Daoy (cell line): ENCODE measurements around the gene WDR5B. TPM values are rescaled to one million over a fixed set of nuclear protein-coding genes. Genes with fewer than 3 reads are reported as not detected.
"Not testable (repeated sequence)": the region's sequence is repeated elsewhere in the genome, so short reads cannot be mapped to it uniquely, and the experiment has no call there.

ENCODE experiments used
- DNase-seq: peaks from one replicate; pipeline ENCODE4 v3.0.0-alpha.2; 2015; ENCODE audit warnings: low read depth
- total RNA-seq: library from RNA; depleted of rRNA; stranded (reverse); fragments of >200 nt; shearing (Covaris generic); gene quantifications from 2 replicates; pipeline ENCODE4 v1.2.3, GENCODE V29; 2014; rRNA removed

Gene WDR5B
- 6.2 and 6.5 TPM in 2 replicates for total RNA-seq

GRCh38 chr3:122415762-122416654, at the start of gene WDR5B:
WDR5B (minus strand) TSS chr3:122416062; CDS start chr3:122415528, 534 bp downstream.
- DNase-seq = peak; percentile 98

- DNase-seq = no peak
These were observed 48.8 kb upstream of the WDR5B start for GRCh38 chr3:122464659-122465058.

- DNase-seq = no peak
These were observed 46.5 kb upstream of the WDR5B start for GRCh38 chr3:122462406-122462805.

- DNase-seq = no peak
These were observed 45.9 kb upstream of the WDR5B start for GRCh38 chr3:122461806-122462205.

- DNase-seq = peak; percentile 40
These were observed 43.1 kb upstream of the WDR5B start for GRCh38 chr3:122458992-122459391.

GRCh38 chr3:122457706-122458105, 41.8 kb upstream of the WDR5B start:
- DNase-seq = no peak

- no peak for DNase-seq
These were observed 40.2 kb upstream of the WDR5B start for GRCh38 chr3:122456074-122456473.

GRCh38 chr3:122451371-122451770, 35.5 kb upstream of the WDR5B start:
- no peak for DNase-seq

- not testable (repeated sequence) for DNase-seq
These were observed 32.4 kb upstream of the WDR5B start for GRCh38 chr3:122448218-122448617.

GRCh38 chr3:122444491-122444887, 28.6 kb upstream of the WDR5B start:
- not testable (repeated sequence) for DNase-seq

GRCh38 chr3:122443762-122444490, 28.1 kb upstream of the WDR5B start:
- not testable (repeated sequence) for DNase-seq

- DNase-seq = no peak
These were observed 27.2 kb upstream of the WDR5B start for GRCh38 chr3:122443090-122443489.

GRCh38 chr3:122435950-122436349, 20.1 kb upstream of the WDR5B start:
- DNase-seq = no peak

GRCh38 chr3:122430371-122430770, 14.5 kb upstream of the WDR5B start:
- DNase-seq = no peak

- no peak for DNase-seq
These were observed 12.1 kb upstream of the WDR5B start for GRCh38 chr3:122427857-122428471.

GRCh38 chr3:122421836-122422235, 6.0 kb upstream of the WDR5B start:
- DNase-seq = no peak

- DNase-seq = no peak
These were observed 5.2 kb upstream of the WDR5B start for GRCh38 chr3:122421101-122421500.

GRCh38 chr3:122416966-122417365, 1.1 kb upstream of the WDR5B start:
- DNase-seq = peak; percentile 5

GRCh38 chr3:122415104-122415744, 638 bp downstream of the WDR5B start:
- DNase-seq = peak; percentile 49

- no peak for DNase-seq
These were observed 1.5 kb downstream of the WDR5B start for GRCh38 chr3:122414391-122414790.

GRCh38 chr3:122410639-122411038, 5.2 kb downstream of the WDR5B start:
- no peak for DNase-seq

- DNase-seq = no peak
These were observed 5.8 kb downstream of the WDR5B start for GRCh38 chr3:122410111-122410510.
